Body of pancreas (tissue), 4 donors: ENCODE results near the gene ENG. TPM values are rescaled to one million over a fixed set of nuclear protein-coding genes. Genes with fewer than 3 reads are reported as not detected.

ENCODE experiments used
- microRNA-seq, 2 donors: library from miRNA; unstranded; fragments of <30 nt; microRNA quantifications; one replicate each; pipeline ENCODE4, GENCODE V29; 2016; ENCODE audit warnings: borderline number of aligned reads in 2 of 2, borderline replicate concordance in 2 of 2
- small RNA-seq: library from RNA; depleted of rRNA; stranded (forward); fragments of <200 nt; gene quantifications from one replicate; pipeline ENCODE3, GENCODE V24; 2016
- total RNA-seq, 2 donors: library from RNA; depleted of rRNA; stranded (reverse); fragments of >200 nt; gene quantifications; one replicate each; pipeline ENCODE4 v1.1.0, GENCODE V29; 2016

The ENG gene
- total RNA-seq, 2 donors from 2014 or later, result 20.2 to 26.7 TPM

Small RNAs within 50 kb of the gene (microRNA-seq; reads per million reads assigned to microRNA genes)
- 0 reads per million in 2 donors for gene MIR2861
- 0 reads per million in 2 donors for gene MIR3960
- gene MIR4672, result 0 reads per million in 2 donors

Small RNAs within 50 kb of the gene (small RNA-seq; reads per million reads assigned to genes)
- gene MIR4672 (not detected), gene RF00019 (not detected), gene RNA5SP296 (not detected)

Other genes starting within 250 kb of the ENG start
- gene STXBP1, start 242.4 kb downstream of the ENG start, total RNA-seq, result 10 to 100 TPM; 34.5 to 39.9 TPM
- 1 to 10 TPM; 2.3 TPM for gene CFAP157, start 147.7 kb downstream of the ENG start, total RNA-seq
- 10 to 100 TPM; 23.6 to 64.9 TPM for gene PTRH1, start 139.0 kb downstream of the ENG start, total RNA-seq
- gene TTC16, start 138.6 kb downstream of the ENG start, total RNA-seq, result under 1 TPM; under 0.01 to 0.52 TPM
- gene TOR2A, start 119.4 kb downstream of the ENG start, total RNA-seq, result 10 to 100 TPM in 1 of 2 donors, 1 to 10 TPM in 1; 8.3 to 14.2 TPM
- 1 to 10 TPM; 3.3 to 4.2 TPM for gene SH2D3C, start 76.0 kb downstream of the ENG start, total RNA-seq
- gene CDK9, start 68.6 kb downstream of the ENG start, total RNA-seq, result 10 to 100 TPM; 51.4 to 58.7 TPM
- 10 to 100 TPM; 58.4 to 80.4 TPM for gene FPGS, start 51.8 kb downstream of the ENG start, total RNA-seq
- gene AK1, start 23.0 kb upstream of the ENG start, total RNA-seq, result 10 to 100 TPM in 1 of 2 donors, 1 to 10 TPM in 1; 8.8 to 23.7 TPM
- gene ST6GALNAC6, start 44.9 kb upstream of the ENG start, total RNA-seq, result 10 to 100 TPM; 46.1 to 66.7 TPM
- 10 to 100 TPM; 36.6 to 63.8 TPM for gene ST6GALNAC4, start 62.4 kb upstream of the ENG start, total RNA-seq
- 1 to 10 TPM; 1.3 to 2.6 TPM for gene PIP5KL1, start 76.1 kb upstream of the ENG start, total RNA-seq
- 10 to 100 TPM; 23.3 to 39.9 TPM for gene DPM2, start 83.2 kb upstream of the ENG start, total RNA-seq
- 10 to 100 TPM; 41.9 to 42.0 TPM for gene EEIG1, start 126.3 kb upstream of the ENG start, total RNA-seq
- 1 to 10 TPM; 1.3 to 4.9 TPM for gene NAIF1, start 212.7 kb upstream of the ENG start, total RNA-seq
- gene SLC25A25, start 213.6 kb upstream of the ENG start, total RNA-seq, result 10 to 100 TPM; 31.4 to 36.6 TPM